22Rv1 (cell line): ENCODE measurements around the gene THSD4.

Source experiments
- H3K27ac ChIP-seq: fragments of 450-650 bp; 2 replicates; pipeline ENCODE4 v1.5.1; 2017
- CTCF ChIP-seq: fragments of 450-650 bp; IDR thresholded peaks from 2 replicates; pipeline ENCODE4 v1.5.1; 2017; ENCODE audit warnings: mild to moderate bottlenecking
- ZFX ChIP-seq: fragments of 450-650 bp; IDR thresholded peaks from 2 replicates; pipeline ENCODE4 v1.6.1; 2017; ENCODE audit warnings: antibody characterized with exemption, borderline replicate concordance

Gene THSD4

GRCh38 chr15:71729319-71729718 lies 614.0 kb downstream of the THSD4 start:
- no peak overlapping the region for H3K27ac ChIP-seq
- TF ChIP-seq CTCF (no peak), ZFX (no peak)

- no peak overlapping the region for H3K27ac ChIP-seq
- TF ChIP-seq ZFX (no peak), CTCF (peak; percentile 87)
These were observed 615.2 kb downstream of the THSD4 start for GRCh38 chr15:71730277-71731144.

DNA sequence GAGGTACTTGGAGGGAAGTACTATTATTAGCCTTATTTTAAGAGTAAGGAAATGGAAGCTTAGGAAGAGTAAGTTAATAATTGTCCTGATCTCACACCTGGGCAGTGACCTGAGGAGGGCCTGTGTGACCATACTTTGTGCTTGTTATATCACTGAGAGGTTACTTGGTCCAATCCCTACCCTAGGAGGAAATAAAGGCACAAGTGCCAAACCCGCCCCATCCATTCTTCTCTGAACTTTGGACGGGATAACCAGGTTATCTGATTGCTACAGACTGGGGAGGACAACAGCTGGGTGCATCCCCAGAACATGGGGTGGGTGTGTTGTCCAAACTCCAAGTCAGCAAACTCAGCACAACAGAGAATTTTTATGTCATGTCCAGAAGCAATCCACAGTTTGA lies 617.4 kb downstream of the THSD4 start:
- TF ChIP-seq CTCF (no peak), ZFX (no peak)
- H3K27ac ChIP-seq: no peak overlapping the region

- TF ChIP-seq CTCF (no peak), ZFX (no peak)
These were observed 617.9 kb downstream of the THSD4 start for GRCh38 chr15:71733122-71733521.

GRCh38 chr15:71734709-71735384 lies 619.6 kb downstream of the THSD4 start:
- H3K27ac ChIP-seq: no peak overlapping the region
- TF ChIP-seq ZFX (no peak), CTCF (no peak)

More at GRCh38 chr15:71733122-71733521, 617.9 kb downstream of the THSD4 start:
- H3K27ac ChIP-seq: no peak overlapping the region

GRCh38 chr15:71735385-71735757 lies 620.1 kb downstream of the THSD4 start:
- H3K27ac ChIP-seq: no peak overlapping the region
- TF ChIP-seq ZFX (no peak), CTCF (no peak)
